H1 (cell line): ENCODE data around the gene UBE2D3.

ENCODE experiments used
- ATF2 ChIP-seq: IDR thresholded peaks from 2 replicates; pipeline ENCODE4 v1.6.1; 2012; ENCODE audit warnings: low read length, inconsistent platforms
- ATF3 ChIP-seq: IDR thresholded peaks from 2 replicates; pipeline ENCODE4 v1.6.1; 2011; ENCODE audit warnings: low read depth, mild to moderate bottlenecking, low read length; ENCODE audit not compliant: insufficient read depth
- CHD2 ChIP-seq: IDR thresholded peaks from 2 replicates; pipeline ENCODE4 v1.6.1; 2012; ENCODE audit warnings: low read length, improper control_type of control experiment
- CTCF ChIP-seq, 3 experiments: IDR thresholded peaks; 1 replicate in 2 of 3; 2 replicates in 1 of 3; pipeline versions ENCODE4 v1.5.1 to v1.6.1; 2011; ENCODE audit warnings: low read length in 3 of 3, mild to moderate bottlenecking in 3 of 3, inconsistent platforms in 2 of 3, low read depth in 1 of 3, moderate library complexity in 1 of 3; ENCODE audit not compliant: insufficient read depth in 1 of 3; ENCODE audit errors: control extremely low read depth in 1 of 3
- EP300 ChIP-seq, 2 experiments: IDR thresholded peaks; 1 replicate in 1 of 2; 2 replicates in 1 of 2; pipeline ENCODE4 v1.6.1; 2011 to 2012; ENCODE audit warnings: low read depth in 2 of 2, low read length in 2 of 2, mild to moderate bottlenecking in 2 of 2, borderline replicate concordance in 1 of 2, inconsistent platforms in 1 of 2, moderate library complexity in 1 of 2
- MAX ChIP-seq: IDR thresholded peaks from 2 replicates; pipeline ENCODE4 v1.6.1; 2012; ENCODE audit warnings: inconsistent platforms
- NANOG ChIP-seq: IDR thresholded peaks from 2 replicates; pipeline ENCODE4 v1.6.1; 2011; ENCODE audit warnings: low read length, low read depth, mild to moderate bottlenecking, inconsistent platforms; ENCODE audit not compliant: insufficient read depth, poor library complexity, severe bottlenecking
- POLR2A ChIP-seq, 2 experiments: IDR thresholded peaks; 1 replicate in 1 of 2; 2 replicates in 1 of 2; pipeline ENCODE4 v1.6.1; 2011; ENCODE audit warnings: low read depth in 2 of 2, low read length in 2 of 2, mild to moderate bottlenecking in 2 of 2; ENCODE audit errors: control extremely low read depth in 1 of 2
- POU5F1 ChIP-seq: IDR thresholded peaks from 2 replicates; pipeline ENCODE4 v1.6.1; 2011; ENCODE audit warnings: low read depth, mild to moderate bottlenecking, low read length, moderate library complexity
- RAD21 ChIP-seq, 2 experiments: IDR thresholded peaks in 1 of 2; conservative IDR thresholded peaks in 1 of 2; 2 replicates each; pipeline ENCODE4 v1.6.1; 2011; ENCODE audit warnings: low read depth in 2 of 2, low read length in 2 of 2, improper control_type of control experiment in 1 of 2, inconsistent platforms in 1 of 2, mild to moderate bottlenecking in 1 of 2, moderate library complexity in 1 of 2
- RFX5 ChIP-seq: IDR thresholded peaks from 2 replicates; pipeline ENCODE4 v1.6.1; 2011; ENCODE audit warnings: low read depth, low read length, improper control_type of control experiment, borderline replicate concordance
- SIN3A ChIP-seq, 2 experiments: IDR thresholded peaks in 1 of 2; conservative IDR thresholded peaks in 1 of 2; 2 replicates each; pipeline ENCODE4 v1.6.1; 2011 to 2012; ENCODE audit warnings: low read length in 2 of 2, improper control_type of control experiment in 1 of 2, low read depth in 1 of 2, mild to moderate bottlenecking in 1 of 2
- SP1 ChIP-seq: IDR thresholded peaks from 2 replicates; pipeline ENCODE4 v1.6.1; 2011; ENCODE audit warnings: low read depth, low read length

DNA sequence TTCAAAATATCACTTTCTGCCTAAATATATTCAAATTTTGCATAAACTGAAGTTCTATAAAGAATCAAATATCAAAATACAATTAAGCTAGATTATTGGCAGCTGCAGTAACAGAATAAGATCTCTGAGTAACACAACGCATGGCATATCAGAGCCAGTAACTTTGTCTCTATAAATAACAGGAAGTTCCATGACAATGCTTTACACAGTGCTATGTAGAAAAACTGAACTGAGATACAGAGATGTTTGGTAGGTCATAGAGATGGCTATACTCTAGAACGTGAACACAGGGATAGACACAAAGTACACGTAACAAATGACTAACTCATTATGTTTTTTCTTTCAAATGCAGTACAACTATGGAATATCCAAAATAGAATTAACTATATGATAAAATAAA is 18.2 kb downstream of the UBE2D3 start:
- TF ChIP-seq CHD2 (no peak), POLR2A (IDR thresholded peaks at IDR 0.05; ENCODE audit: control extremely low read depth in 1 of 2, low read depth in 2 of 2, low read length in 2 of 2) (no peak), CTCF (IDR thresholded peaks at IDR 0.05; ENCODE audit: control extremely low read depth in 1 of 3, insufficient read depth in 1 of 3, low read depth in 1 of 3, low read length in 3 of 3) (no peak), ATF3 (no peak), ATF2 (no peak), RFX5 (no peak), MAX (no peak), RAD21 (IDR thresholded peaks at IDR 0.05 in 1 of 2, conservative IDR thresholded peaks at IDR 0.05 in 1 of 2; ENCODE audit: low read depth in 2 of 2, low read length in 2 of 2) (no peak), EP300 (IDR thresholded peaks at IDR 0.05; ENCODE audit: borderline replicate concordance in 1 of 2, low read depth in 2 of 2, low read length in 2 of 2) (no peak), POU5F1 (no peak), NANOG (no peak), SP1 (no peak), SIN3A (conservative IDR thresholded peaks at IDR 0.05 in 1 of 2, IDR thresholded peaks at IDR 0.05 in 1 of 2; ENCODE audit: low read depth in 1 of 2, low read length in 2 of 2) (no peak)
